ENCODE measurements around the gene NFATC2. TPM values are rescaled to one million over a fixed set of nuclear protein-coding genes. Genes with fewer than 3 reads are reported as not detected.

The NFATC2 gene
- total RNA-seq, 1 experiment from 2014 or later: 0.34 TPM

- DNase-seq (ENCODE audit: low read depth): no peak
- in situ Hi-C loops (cut with HindIII; ENCODE audit: low pct_unique_long_range_greater_than_20kb, low sequenced_read_pairs): no loop called here
These were observed 14.1 kb downstream of the NFATC2 start for GRCh38 chr20:51528263-51529027.

DNA sequence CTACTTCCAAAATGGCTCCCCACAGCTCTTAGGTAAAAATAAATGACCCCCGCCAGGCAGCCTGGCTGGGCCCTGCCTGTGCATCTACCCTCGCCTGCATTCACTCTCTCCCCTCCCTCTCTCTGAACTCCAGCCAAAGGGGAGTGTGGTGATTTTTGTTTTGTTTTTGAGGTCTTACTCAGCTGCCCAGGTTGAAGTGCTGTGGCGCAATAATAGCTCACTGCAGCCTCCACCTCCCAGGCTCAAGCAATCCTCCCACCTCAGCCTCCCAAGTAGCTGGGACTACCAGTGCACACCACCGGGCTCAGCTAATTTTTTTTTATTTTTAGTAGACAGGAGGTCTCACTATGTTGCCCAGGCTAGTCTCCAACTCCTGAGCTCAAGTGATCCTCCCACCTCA is 15.8 kb downstream of the NFATC2 start:
- in situ Hi-C loops (cut with HindIII; ENCODE audit: low pct_unique_long_range_greater_than_20kb, low sequenced_read_pairs): no loop called here
- no peak for DNase-seq (ENCODE audit: low read depth)

GRCh38 chr20:51526106-51526470 is 16.4 kb downstream of the NFATC2 start:
- in situ Hi-C loops (cut with HindIII; ENCODE audit: low pct_unique_long_range_greater_than_20kb, low sequenced_read_pairs): no loop called here
- no peak for DNase-seq (ENCODE audit: low read depth)

- no peak for DNase-seq (ENCODE audit: low read depth)
- in situ Hi-C loops (cut with HindIII; ENCODE audit: low pct_unique_long_range_greater_than_20kb, low sequenced_read_pairs): no loop called here
These were observed 17.0 kb downstream of the NFATC2 start for GRCh38 chr20:51525241-51526105.

GRCh38 chr20:51523276-51524013 is 19.1 kb downstream of the NFATC2 start:
- in situ Hi-C loops (cut with HindIII; ENCODE audit: low pct_unique_long_range_greater_than_20kb, low sequenced_read_pairs): no loop called here
- DNase-seq (ENCODE audit: low read depth): no peak

DNA sequence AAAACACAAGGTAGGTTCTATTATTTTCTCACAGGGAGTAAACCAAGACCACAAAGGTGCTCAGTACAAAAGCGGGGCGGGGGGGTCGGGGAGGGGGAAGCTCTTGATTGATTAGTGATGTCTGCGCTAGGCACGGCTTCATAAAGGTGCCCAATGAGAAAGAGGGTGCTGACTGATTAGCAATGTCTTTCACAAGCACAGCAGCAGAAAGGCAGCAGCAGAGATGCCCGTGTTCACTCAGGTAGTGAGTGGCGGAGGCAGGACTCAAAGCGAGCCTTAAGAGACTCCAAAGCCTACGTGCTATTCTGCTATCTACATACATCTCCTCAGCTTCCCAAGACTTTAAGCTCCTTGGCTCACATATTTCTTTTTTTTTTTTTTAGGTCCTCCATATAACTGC is 20.3 kb downstream of the NFATC2 start:
- in situ Hi-C loops (cut with HindIII; ENCODE audit: low pct_unique_long_range_greater_than_20kb, low sequenced_read_pairs): no loop called here
- DNase-seq (ENCODE audit: low read depth): no peak

- no peak for DNase-seq (ENCODE audit: low read depth)
- in situ Hi-C loops (cut with HindIII; ENCODE audit: low pct_unique_long_range_greater_than_20kb, low sequenced_read_pairs): no loop called here
These were observed 24.7 kb downstream of the NFATC2 start for GRCh38 chr20:51517839-51518238.

GRCh38 chr20:51516855-51517254 is 25.7 kb downstream of the NFATC2 start:
- DNase-seq (ENCODE audit: low read depth): no peak
- in situ Hi-C loops (cut with HindIII; ENCODE audit: low pct_unique_long_range_greater_than_20kb, low sequenced_read_pairs): no loop called here

- no peak for DNase-seq (ENCODE audit: low read depth)
- in situ Hi-C loops (cut with HindIII; ENCODE audit: low pct_unique_long_range_greater_than_20kb, low sequenced_read_pairs): no loop called here
These were observed 27.7 kb downstream of the NFATC2 start for GRCh38 chr20:51514836-51515235.

- in situ Hi-C loops (cut with HindIII; ENCODE audit: low pct_unique_long_range_greater_than_20kb, low sequenced_read_pairs): no loop called here
- no peak for DNase-seq (ENCODE audit: low read depth)
These were observed 28.3 kb downstream of the NFATC2 start for GRCh38 chr20:51514249-51514648.

DNA sequence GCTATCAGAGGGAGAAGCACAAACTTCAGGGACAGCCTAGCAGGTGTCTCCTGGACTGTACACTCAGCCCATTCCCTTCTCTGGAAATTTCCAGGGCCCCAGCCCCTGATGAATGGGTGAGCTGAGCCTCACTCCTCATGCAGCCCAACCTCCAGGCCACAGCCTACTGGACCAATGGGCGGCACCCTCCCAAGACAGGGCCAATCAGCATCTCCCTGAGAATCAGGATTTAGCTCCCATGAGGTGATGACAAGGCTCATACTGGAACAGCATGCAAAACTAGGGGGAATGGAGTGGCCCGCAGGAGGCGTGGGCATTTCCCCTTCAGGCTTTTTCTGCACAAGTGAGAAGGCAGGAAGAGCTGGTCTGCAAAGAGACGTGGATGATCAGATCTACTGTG is 29.0 kb downstream of the NFATC2 start:
- in situ Hi-C loops (cut with HindIII; ENCODE audit: low pct_unique_long_range_greater_than_20kb, low sequenced_read_pairs): no loop called here
- no peak for DNase-seq (ENCODE audit: low read depth)

- in situ Hi-C loops (cut with HindIII; ENCODE audit: low pct_unique_long_range_greater_than_20kb, low sequenced_read_pairs): no loop called here
- no peak for DNase-seq (ENCODE audit: low read depth)
These were observed 29.9 kb downstream of the NFATC2 start for GRCh38 chr20:51512645-51513044.

DNA sequence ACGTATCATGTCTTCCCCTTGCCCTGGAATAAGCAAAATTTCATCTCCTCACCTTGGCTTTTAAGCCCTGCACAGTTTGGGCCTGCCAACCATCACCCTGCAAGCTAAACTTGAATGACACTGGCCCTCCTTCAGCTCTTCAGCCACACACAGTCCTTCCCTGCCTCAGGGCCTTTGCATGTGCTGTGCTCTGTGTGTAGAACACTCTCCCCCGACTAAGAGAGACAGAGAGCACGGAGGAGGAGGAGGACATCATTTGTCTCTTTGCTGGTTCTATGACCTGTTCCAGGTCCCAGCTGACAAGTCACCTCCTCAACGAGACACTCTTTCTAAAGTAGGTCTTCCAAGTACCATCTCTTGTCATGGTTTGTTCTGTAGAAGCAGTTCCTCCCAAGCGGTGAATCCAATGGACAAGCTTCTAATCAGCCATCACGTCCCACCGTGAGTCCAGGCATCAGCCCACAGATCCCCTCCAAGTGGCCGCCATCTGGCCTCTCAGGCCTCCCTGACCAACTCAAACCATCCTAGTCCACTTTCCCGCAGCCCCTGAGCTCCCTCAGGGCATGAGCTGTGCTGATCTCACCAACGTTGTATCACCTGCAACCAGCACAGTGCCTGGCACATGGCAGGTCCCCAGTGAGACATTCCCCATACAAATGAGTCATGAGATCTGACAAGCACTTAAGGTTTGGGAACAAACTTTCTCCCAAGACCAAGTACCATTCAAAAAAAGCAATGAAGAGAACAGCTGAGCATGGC is 30.5 kb downstream of the NFATC2 start:
- no peak for DNase-seq (ENCODE audit: low read depth)
- in situ Hi-C loops (cut with HindIII; ENCODE audit: low pct_unique_long_range_greater_than_20kb, low sequenced_read_pairs): no loop called here

GRCh38 chr20:51510936-51511605 is 31.4 kb downstream of the NFATC2 start:
- DNase-seq (ENCODE audit: low read depth): no peak
- in situ Hi-C loops (cut with HindIII; ENCODE audit: low pct_unique_long_range_greater_than_20kb, low sequenced_read_pairs): no loop called here

DNA sequence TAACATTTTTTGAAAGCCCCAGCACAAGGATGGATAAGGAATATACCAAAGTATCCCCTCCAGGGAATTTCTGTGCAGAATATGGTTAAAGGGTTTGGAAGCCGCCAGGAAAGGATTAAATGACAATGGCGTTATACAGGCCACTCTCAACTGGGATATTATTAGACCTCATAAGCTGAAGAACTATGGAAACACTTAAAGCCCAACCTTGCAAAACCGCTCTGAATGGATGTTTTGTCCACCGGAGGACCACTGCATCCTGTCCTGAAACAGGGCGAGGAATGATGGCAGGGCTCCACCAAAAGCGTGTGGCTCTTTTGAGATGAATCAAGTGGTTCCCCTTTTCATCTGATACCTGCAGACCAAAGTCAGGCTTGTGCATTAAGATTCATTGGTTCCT is 32.4 kb downstream of the NFATC2 start:
- DNase-seq (ENCODE audit: low read depth): no peak
- in situ Hi-C loops (cut with HindIII; ENCODE audit: low pct_unique_long_range_greater_than_20kb, low sequenced_read_pairs): no loop called here

DNA sequence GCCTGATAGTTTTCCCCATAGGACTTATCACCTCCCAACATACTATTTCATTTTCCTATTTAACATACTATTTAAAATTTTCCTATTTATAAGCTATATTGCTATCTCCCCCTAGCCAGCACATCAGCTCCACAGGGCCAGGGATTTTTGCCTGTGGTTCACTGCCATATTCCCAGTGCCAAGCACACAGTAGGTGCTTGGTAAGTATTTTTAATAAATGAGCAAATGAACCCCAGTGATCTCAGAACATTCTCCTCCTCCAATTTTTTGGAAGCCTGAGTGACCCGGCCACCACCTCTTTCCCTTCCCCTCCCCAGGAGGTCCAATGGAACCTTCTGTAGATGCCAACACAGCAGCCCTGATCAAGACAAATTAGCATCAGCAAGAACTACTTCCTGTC is 33.3 kb downstream of the NFATC2 start:
- no peak for DNase-seq (ENCODE audit: low read depth)
- in situ Hi-C loops (cut with HindIII; ENCODE audit: low pct_unique_long_range_greater_than_20kb, low sequenced_read_pairs): no loop called here

GRCh38 chr20:51508780-51509179 is 33.7 kb downstream of the NFATC2 start:
- in situ Hi-C loops (cut with HindIII; ENCODE audit: low pct_unique_long_range_greater_than_20kb, low sequenced_read_pairs): no loop called here
- DNase-seq (ENCODE audit: low read depth): no peak

- in situ Hi-C loops (cut with HindIII; ENCODE audit: low pct_unique_long_range_greater_than_20kb, low sequenced_read_pairs): no loop called here
- no peak for DNase-seq (ENCODE audit: low read depth)
These were observed 34.4 kb downstream of the NFATC2 start for GRCh38 chr20:51508158-51508557.
